ENCODE measurements around the gene RAD51B.
"Not testable (repeated sequence)": the region's sequence is repeated elsewhere in the genome, so short reads cannot be mapped to it uniquely, and the experiment has no call there.

RAD51B gene

GRCh38 chr14:68424443-68425172 lies 605.0 kb downstream of the RAD51B start:
- DNase-seq: no peak

GRCh38 chr14:68426661-68427549 lies 607.3 kb downstream of the RAD51B start:
- DNase-seq: no peak

GRCh38 chr14:68427550-68427890 lies 607.9 kb downstream of the RAD51B start:
- DNase-seq: no peak

- not testable (repeated sequence) for DNase-seq
Measured at GRCh38 chr14:68428900-68429299, 609.3 kb downstream of the RAD51B start.

GRCh38 chr14:68434173-68434572 lies 614.6 kb downstream of the RAD51B start:
- DNase-seq: not testable (repeated sequence)

GRCh38 chr14:68435631-68436030 lies 616.1 kb downstream of the RAD51B start:
- DNase-seq: not testable (repeated sequence)

- no peak for DNase-seq
Measured at GRCh38 chr14:68439676-68440075, 620.1 kb downstream of the RAD51B start.

GRCh38 chr14:68440820-68441219 lies 621.2 kb downstream of the RAD51B start:
- DNase-seq: no peak

GRCh38 chr14:68441542-68441941 lies 622.0 kb downstream of the RAD51B start:
- no peak for DNase-seq

- DNase-seq: no peak
Measured at GRCh38 chr14:68442828-68443629, 623.5 kb downstream of the RAD51B start.

- DNase-seq: no peak
Measured at GRCh38 chr14:68444449-68445168, 625.0 kb downstream of the RAD51B start.

GRCh38 chr14:68446243-68447040 lies 626.9 kb downstream of the RAD51B start:
- DNase-seq: no peak

GRCh38 chr14:68447581-68448251 lies 628.1 kb downstream of the RAD51B start:
- DNase-seq: no peak

GRCh38 chr14:68448252-68448902 lies 628.8 kb downstream of the RAD51B start:
- DNase-seq: no peak

GRCh38 chr14:68449561-68450181 lies 630.1 kb downstream of the RAD51B start:
- DNase-seq: no peak

GRCh38 chr14:68450391-68451120 lies 631.0 kb downstream of the RAD51B start:
- DNase-seq: no peak

- no peak for DNase-seq
Measured at GRCh38 chr14:68451696-68452373, 632.3 kb downstream of the RAD51B start.

- no peak for DNase-seq
Measured at GRCh38 chr14:68458253-68458652, 638.7 kb downstream of the RAD51B start.
